NCI-H1436 treated with DMSO at 0.1 percent for 48 hours (cell line): ENCODE measurements around the gene TMEM121.

Experiments used
- DNase-seq: peaks from one replicate; lab custom pipeline; 2025; lab: John Stamatoyannopoulos, UW

TMEM121 gene

GRCh38 chr14:105525861-105526775, at the start of gene TMEM121:
Gene TMEM121 (plus strand): TSS chr14:105526583. CDS start chr14:105528835, 2,252 bp downstream.
- DNase-seq: no peak

GRCh38 chr14:105476831-105477659, 49.3 kb upstream of the TMEM121 start:
- no peak for DNase-seq

DNA sequence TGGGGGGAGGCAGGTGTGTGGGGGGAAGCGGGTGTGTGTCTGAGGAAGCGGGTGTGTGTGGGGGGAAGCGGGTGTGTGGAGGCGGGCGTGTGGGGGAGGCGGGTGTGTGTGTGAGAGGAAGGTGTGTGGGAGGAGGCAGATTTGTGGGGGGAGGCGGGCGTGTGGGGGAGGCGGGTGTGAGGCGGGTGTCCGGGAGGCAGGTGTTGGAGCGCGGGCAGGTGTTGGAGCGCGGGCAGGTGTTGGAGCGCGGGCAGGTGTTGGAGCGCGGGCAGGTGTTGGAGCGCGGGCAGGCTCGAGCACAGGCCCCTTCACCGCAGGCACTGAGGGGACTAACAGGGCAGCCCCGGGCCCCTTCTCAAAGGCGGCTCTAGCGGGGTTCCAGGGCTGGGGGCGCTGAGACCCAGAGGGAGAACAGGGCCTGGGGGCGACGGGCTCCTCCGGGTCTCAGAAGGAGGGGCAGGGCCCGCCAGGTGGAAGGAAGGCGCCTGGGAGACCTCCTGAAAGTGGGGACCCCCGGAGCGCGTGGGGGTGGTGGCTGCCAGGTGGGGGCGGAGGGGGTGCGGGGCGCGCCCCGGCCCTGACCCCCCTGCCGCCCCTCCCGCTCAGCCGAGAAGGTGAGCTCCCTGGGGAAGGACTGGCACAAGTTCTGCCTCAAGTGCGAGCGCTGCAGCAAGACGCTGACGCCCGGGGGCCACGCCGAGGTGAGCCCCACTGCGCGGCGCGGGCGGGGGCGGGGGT, 48.6 kb upstream of the TMEM121 start:
- no peak for DNase-seq

DNA sequence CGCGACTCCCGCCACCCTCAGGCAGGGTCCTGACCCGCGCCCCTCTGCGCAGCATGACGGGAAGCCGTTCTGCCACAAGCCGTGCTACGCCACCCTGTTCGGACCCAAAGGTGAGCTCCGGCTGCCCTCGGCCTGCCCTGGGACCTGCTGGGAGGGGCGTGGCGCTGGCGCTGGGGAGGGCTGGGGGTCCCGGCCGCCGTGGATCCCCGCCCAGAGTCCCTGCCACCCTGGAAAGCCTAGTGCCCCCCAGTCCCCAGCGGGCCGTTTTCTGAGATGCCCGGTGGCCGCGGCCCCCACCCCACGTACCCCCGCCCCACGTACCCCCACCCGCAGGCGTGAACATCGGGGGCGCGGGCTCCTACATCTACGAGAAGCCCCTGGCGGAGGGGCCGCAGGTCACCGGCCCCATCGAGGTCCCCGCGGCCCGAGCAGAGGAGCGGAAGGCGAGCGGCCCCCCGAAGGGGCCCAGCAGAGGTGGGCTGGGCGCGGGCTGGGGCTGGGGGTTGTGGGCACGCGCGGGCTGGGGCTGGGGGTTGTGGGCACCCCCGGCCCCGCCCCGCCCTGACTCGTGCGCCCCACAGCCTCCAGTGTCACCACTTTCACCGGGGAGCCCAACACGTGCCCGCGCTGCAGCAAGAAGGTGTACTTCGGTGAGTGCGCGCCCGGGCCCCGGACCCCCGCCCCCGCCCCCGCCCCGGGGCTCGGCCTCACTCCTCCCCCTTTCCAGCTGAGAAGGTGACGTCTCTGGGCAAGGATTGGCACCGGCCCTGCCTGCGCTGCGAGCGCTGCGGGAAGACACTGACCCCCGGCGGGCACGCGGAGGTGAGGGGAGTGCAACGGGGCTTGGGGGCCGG, 47.8 kb upstream of the TMEM121 start:
- DNase-seq: no peak

DNA sequence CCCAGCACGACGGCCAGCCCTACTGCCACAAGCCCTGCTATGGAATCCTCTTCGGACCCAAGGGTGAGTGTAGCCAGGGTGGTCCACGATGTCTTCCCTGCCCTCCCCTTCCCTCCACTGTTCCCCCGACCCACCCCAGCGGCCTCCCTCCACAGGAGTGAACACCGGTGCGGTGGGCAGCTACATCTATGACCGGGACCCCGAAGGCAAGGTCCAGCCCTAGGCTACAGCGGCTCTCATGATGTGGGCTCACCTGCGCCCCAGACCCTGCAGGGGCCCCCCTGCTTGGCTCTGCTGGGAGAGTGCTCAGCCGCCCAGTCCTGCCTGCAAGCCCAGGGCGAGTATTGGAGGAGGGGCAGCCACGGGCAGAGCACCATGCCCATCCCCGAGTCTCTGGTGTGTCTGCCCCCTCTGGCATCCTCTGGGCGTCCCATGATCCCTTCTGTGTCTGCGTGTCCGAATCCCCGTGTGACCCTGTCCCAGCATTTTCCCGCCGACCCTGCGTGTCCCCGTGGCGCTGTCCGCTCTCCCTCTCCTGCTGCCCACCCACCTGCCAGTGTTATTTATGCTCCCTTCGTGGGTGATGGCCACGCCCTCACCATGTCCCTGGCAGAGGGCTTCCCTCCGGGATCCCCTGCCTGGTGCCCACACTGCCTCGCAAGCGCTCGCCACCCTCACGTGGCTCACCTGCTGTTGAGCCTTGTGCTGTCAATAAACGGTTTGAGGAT, 46.8 kb upstream of the TMEM121 start:
- DNase-seq: no peak

GRCh38 chr14:105480199-105480746, 46.1 kb upstream of the TMEM121 start:
- no peak for DNase-seq

DNA sequence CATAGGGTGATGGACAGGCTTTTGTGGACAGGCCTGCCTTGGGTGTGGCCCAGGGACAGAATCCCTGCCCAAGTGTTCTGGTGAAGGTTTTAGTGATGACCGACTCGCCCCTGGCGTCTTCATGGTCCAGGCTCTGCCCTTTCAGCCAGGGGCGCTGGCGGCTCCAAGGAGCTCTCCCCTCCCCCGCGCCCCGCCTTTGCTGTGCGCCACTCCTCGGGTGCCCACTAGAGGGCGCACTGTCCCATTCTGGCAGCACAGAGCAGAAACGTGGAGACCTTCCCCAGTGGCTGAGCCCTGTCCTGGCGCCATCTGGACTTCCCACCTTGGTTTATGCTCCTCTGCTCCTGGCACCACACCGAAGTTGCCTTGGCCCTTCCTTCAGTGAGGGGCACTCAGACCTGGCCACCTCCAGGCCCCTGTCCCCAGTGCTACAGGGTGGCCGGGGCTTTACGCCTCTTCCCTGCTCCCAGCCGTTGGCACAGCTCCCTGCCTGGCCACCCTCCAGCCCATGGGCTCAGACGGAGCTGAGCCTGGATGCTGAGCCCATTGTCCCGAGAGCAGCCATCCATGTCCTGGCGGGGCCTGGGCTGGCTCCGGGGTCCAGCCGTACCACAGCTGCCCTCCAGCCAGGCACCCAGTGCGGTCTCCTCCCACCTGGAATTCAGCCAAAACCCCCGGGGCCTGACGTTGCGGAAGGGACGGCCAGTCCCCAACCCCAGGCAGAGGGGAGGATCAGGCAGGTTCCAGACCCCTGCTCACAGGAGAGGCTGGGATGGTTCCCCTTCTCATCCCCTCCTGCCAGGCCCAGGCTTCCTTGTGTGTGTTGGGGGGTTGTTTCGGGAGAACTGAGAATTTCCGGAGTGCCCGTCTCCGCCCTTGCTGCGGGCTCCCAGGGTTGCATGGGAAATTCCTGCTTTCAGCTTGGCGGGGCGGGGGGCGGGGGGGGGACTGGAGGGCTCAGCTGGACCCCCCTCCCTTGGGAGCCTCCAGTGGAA, 45.3 kb upstream of the TMEM121 start:
- DNase-seq: no peak

DNA sequence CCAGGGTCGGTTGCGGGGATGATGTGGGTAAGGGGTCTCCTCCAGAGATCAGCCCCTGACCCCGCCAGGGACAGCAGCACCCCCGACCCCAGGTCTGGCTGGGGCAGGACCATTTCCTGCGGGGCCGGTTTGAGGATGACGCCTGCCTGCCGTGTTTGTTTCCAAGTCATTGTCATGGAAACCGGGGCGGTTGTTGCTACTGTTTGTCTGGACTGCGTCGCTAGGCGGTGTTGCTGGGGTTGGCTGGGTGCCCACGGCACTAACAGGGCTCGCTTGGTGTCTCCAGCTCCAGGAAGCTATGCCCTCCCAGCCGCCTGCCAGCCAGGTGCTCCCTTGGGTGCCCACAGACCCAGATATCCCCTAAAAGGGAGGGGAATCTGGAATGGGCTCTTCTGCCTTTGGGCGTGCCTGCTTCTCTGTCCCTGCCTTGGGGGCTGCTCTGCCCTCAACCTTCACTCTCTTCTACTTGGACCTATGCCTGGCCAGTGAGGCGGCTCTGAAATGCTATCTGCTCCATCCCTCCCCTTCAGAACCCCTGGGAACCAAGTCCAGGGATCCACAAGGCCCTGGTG, 44.4 kb upstream of the TMEM121 start:
- peak; percentile 66 for DNase-seq

GRCh38 chr14:105482486-105483110, 43.8 kb upstream of the TMEM121 start:
- no peak for DNase-seq

DNA sequence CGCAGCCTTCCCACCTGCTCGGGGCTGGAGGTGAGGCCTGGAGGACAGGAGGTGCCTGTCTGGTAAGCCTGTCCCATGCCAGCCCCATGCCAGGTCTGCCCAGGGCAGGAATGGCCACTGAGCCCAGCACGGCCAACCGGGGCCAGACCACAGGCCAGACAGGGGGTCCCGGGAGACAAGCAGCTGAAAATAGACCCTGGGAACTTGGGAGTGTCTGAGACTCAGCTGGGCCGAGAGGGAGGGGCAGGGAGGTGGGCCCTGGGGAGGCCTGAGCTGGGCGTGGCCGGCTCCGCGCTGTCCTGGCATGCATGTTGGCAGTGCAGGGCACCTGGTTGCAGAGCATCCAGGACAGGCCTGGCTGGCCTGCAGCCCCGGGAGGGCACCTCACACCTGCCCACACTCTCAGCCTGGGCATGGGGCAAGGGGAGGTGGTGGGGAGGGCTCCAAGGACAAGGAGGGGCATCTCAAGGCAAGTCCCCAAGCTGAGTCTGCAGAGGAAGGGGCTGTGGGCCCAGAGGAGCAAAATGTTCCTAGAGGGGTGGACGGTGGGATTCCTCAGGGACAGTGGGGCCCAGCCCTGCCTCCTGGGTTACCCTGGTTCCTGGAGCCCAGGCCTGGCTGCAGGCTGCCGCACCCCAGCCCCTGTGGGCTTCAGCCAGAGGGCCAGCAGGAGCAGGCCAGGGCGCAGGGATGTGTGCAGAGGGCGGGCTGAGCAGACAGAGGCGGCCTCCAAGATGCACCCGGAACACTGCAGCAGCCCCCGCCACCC, 42.9 kb upstream of the TMEM121 start:
- no peak for DNase-seq

DNA sequence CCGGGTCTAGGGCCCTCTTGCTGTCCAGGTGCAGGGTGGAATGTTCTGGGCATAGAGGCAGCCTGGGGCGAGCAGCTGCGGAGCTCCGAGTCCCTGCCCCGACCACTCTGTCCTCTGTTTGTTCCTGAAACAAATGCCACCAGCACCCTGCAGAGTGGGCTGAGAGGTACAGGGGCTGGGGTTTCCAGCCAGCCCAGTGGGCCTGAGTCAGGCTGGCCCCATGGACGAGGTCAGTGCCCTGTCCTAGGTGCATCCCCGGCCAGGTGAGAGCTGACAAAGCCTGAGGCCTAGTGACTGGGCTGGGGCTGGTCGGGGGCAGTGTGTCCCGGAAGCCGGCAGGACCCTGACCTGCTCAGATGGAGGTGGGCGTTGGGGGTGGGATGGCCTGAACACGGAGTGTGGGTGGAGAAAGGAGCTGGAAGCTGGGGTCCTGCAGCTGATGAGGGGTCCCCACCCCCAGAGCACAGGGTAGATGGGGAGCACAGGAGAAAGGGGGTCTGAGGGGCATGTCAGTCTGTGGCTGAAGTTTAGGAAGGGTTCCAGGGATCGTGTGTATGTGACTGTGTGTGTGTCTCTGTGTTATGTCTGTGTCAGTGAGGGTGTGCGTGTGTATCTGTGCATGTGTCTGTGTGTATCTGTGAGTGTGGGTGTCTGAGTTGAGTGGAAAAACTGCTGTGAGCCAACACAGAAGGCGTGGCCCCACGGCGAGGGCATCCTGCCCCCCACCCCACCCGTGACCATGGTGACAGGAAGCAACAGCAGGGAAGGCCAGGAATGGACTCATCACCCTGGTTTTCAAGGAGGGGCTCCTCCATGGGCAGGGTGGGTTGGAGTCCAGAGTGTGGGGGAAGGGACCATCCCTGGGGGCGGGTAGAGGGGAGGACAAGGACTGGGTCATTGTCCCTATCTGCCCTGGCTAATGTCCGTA, 42.0 kb upstream of the TMEM121 start:
- no peak for DNase-seq

DNA sequence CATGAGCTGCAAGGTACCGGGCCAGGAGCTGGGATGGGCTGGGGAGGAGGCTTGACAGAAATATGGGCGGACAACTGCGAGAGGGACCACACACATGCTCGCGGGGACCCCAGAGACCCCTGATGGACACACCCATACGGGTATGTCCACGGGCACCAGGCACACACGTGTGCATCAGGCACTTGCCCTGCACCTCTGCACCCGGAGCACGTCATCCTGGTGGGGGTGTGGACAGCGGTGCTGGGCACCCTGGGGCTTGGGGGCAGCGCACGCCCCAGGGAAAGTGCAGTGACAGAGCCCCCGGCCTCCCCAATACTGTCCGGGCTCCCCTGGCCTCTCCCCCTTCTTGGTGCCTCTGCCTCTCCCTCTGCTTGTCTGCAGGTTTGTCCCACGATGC, 41.4 kb upstream of the TMEM121 start:
- no peak for DNase-seq

DNA sequence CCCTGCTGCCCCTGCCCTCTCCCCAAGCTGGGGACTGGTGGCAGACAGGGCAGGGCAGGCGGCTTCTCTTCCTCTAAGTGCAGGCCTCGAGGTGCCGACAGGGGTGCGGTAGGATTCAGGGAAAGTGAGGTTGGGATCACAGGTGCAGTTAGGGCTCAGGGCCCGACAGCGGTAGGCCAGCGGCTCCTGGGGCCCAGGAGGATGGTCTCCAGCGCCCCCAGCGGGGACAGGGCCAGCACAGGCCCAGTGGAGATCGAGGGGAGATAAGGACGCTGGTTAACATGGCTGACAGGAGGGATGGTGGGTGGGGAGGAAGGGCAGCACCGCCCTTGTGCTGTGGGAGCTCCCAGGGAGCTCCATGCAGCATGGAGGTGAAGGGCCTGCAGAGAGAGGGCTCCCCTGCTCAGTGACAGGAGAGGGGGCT, 40.6 kb upstream of the TMEM121 start:
- no peak for DNase-seq

- DNase-seq: no peak
Observed at GRCh38 chr14:105486163-105486973, 40.0 kb upstream of the TMEM121 start, which contains the start of gene CRIP1. Gene CRIP1 (plus strand): TSS chr14:105486886. CDS start chr14:105487260, 374 bp downstream.

DNA sequence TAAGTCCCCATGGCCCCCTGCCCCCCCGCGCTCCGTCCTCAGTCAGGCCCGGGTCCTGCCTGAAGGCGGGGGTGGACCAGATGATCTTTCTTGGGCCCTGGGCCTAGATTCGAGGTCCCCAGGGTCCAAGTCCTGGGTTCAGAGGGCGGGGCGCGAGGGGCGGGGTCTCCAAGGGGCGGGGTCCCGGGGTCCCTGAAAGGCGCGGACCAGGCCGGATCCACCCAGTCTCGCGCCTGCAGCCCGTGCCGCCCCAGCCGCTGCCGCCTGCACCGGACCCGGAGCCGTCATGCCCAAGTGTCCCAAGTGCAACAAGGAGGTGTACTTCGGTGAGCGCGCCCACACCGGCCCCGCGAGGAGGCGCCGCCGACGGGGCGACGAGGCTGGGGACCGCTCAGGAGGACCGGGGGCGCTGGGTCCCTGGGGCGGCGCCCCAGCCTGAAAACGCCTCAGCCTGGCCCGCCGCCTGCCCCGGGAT, 39.4 kb upstream of the TMEM121 start:
- DNase-seq: no peak
